NCI-H2081 treated with DMSO at 0.1 percent for 48 hours (cell line): Measurements from ENCODE around the gene FRMD5.

Experiments used
- DNase-seq: peaks from one replicate; lab custom pipeline; 2025; lab: John Stamatoyannopoulos, UW

FRMD5 gene

GRCh38 chr15:44160796-44161195 is 34.3 kb downstream of the FRMD5 start:
- DNase-seq = no peak

DNA sequence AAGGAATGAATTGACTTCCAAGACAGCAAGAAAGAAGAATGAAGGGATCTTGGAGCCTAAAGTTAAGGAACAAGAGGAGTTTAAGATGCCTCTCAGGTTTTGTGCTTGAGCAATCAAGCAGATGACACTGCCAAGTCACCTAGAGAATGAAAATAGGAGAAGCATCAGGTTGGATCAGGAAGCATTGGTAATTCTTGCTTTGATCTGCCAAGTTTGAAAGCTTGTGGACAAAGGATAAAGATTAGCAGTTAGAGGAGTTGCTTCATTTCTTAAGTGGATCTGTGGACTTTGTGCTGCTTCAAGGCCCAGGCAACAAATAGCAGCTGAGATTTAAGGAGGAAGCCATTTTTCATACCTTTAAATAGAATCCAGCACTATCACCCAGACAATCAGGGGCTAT is 35.6 kb downstream of the FRMD5 start:
- DNase-seq = no peak

DNA sequence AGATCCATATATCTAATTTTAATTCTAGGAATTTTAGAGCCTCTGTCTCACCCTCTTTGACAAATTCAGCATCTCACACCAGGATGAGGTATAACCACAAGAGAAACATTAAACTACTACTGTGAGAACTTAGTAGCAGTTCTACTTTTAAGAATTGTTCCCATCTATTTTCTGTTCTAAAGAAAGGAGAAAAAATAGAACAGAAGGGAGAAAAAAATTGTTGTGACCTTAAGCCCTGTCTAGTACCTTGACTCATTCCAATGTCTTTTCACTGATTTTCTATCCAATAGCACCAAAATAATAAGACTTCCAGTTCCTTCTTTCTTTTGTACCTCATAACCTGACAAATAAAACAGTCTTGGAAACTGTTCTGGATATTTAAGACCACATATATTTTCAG is 37.0 kb downstream of the FRMD5 start:
- no peak for DNase-seq

DNA sequence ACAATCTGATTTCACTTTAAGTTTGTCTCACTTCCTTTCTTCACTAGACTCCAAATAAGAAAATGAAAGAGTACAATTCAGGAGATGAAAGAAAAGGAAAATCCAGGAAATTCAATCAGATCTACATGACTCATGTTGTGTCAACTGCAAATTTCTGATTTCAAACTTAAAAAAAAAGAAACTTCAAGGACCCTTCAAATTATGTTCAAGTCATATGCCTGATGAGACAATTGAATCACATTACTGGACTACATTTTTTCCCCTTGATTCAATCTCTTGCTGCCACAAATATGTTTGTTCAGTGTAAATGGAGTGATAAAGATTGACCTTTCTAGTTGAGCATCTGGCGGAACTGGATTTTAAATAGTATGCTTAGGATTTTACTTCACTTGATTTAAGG is 37.4 kb downstream of the FRMD5 start:
- no peak for DNase-seq

DNA sequence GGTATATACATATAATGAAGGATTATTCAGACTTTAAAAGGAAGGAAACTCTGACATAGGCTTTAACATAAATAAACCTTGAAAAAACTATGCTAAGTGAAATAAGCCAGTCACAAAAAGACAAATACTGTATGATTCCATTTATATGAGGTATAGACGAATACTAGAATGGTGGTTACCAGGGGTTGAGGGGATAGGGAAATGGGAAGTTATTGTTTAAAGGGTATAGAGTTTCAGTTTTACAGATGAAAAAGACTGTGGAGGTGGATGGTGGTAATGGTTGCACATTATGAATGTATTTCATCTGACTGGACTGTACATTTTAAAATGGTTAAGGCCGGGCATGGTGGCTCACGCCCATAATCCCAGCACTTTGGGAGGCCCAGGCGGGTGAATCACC is 41.7 kb downstream of the FRMD5 start:
- DNase-seq = no peak

- DNase-seq = no peak
Measured at GRCh38 chr15:44149224-44149623, 45.8 kb downstream of the FRMD5 start.

DNA sequence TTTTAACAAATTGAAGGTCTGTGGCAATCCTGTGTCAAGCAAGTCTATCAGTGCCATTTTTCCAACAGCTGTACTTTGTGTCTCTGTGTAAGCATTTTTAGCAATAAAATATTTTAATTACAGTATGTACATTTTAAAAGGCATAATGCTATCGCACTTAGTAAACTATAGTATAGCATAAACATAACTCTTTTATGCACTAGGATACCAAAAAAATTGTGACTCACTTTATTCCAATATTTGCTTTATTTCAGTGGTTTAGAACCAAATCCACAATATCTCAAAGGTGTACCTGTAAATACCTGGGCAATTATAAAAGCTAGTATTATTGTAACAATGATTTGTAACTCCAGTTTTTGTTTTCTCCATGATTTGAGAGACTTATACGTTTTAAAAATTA is 46.5 kb downstream of the FRMD5 start:
- DNase-seq = no peak

DNA sequence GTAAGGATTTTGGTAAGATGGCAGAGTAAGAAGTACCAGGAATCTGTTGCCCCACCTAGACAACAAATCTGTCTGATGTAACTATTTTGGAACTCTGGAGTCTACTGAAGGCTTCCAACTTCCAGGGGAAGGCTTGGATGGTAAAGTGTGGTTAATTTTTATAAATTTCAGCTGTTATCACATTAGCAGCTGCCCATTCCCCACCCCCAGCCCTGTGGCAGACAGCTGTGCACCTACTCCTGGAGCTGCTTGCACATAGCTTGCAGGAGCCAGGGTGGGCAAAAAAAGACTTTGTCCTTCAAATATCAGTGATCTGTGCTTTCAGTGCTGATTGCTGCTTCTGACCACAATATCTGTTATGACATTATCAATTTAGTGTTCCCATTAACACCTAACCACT is 47.4 kb downstream of the FRMD5 start:
- DNase-seq = no peak

- no peak for DNase-seq
Measured at GRCh38 chr15:44145495-44145894, 49.6 kb downstream of the FRMD5 start.

DNA sequence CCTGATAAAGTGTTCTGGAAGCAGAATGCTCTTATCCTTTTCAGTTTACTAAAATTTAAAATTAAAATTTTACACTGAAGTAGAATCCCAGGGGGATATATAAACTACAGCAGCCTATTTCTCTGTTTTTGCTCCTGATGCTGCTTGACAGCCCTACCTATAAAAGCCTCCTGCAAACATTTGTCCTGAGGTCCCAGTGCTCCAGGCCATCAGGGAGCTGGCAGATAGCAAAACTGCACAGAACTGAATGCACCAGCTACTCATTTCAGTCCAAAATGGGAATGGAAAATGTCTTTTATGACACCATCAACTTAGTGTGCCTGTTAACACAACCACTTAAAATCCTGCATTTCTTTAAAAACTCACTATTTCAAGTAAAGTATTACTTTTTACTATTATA is 50.1 kb downstream of the FRMD5 start:
- DNase-seq = no peak

DNA sequence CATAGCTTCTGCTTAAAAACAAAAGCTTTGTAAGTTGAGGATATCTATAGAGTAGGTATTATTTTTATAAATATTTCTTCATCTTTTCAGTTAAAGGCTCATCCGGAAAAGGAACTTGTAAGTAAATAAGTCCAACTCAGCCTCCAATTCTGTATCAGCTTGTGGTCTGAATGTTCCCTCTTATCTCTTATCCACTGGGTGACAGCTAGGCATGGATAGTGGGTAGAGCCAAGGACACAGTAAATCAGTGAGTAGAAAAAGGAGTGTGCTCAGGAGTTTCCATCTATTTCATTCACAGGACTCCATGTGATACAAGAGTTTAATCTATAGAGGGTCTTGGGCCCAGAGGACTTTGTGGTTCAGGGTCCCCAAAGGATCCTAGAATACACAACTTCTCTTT is 50.9 kb downstream of the FRMD5 start:
- no peak for DNase-seq

- DNase-seq = no peak
Measured at GRCh38 chr15:44137750-44138149, 57.3 kb downstream of the FRMD5 start.

GRCh38 chr15:44136991-44137477 is 58.0 kb downstream of the FRMD5 start:
- DNase-seq = no peak

DNA sequence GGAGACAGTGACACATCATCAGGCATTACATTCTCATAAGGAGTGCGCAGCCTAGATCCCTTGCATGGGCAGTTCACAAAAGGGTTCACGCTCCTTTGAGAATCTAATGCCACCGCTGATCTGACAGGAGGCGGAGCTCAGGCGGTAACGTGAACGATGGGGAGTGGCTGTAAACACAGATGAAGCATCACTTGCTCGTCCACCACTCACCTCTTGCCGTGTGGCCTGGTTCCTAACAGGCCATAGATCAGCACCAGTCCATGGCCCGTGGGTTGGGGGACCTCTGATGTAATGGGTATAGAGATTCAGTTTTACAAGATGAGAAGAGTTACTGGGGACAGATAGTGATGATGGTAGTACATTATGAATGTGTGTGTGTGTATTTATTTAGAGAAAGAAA is 63.0 kb downstream of the FRMD5 start:
- DNase-seq = no peak

GRCh38 chr15:44130778-44131177 is 64.3 kb downstream of the FRMD5 start:
- DNase-seq = no peak

GRCh38 chr15:44129911-44130310 is 65.2 kb downstream of the FRMD5 start:
- DNase-seq = no peak

DNA sequence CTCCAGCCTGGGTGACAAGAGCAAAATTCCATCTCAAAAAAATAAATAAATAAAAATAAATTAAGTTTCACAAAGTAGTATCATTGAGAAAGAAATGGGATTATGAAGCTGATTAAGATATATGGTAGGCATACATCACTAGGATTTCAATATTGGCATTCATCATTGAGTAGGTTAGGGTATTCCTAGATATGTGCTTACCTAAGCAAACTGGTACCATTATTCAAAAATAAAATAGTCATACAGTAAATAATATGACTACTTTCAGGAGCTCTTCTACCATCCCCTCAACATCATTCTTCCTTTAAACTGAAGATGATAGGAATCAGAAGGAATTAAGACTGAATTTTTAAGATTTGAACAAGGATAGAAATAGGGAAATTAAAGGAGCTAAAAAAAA is 66.6 kb downstream of the FRMD5 start:
- no peak for DNase-seq

DNA sequence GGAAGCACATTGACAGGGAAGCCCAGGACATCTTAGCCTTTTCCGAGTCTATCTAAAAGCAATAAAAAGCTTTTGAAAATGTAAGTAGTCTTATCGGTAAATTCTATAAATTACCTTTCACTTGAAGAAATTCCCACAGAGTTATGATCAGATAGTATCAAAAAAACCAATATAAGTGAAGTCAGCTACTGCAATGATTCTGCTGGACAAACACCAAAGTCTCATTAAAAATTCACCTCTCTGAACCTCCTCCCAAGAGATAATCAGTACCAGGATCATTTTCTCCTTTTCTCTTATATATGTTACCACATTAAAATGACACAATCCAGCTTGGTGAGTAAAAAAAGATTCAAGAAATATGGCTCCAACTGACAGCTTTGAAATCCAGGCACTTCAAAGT is 69.2 kb downstream of the FRMD5 start:
- DNase-seq = no peak

DNA sequence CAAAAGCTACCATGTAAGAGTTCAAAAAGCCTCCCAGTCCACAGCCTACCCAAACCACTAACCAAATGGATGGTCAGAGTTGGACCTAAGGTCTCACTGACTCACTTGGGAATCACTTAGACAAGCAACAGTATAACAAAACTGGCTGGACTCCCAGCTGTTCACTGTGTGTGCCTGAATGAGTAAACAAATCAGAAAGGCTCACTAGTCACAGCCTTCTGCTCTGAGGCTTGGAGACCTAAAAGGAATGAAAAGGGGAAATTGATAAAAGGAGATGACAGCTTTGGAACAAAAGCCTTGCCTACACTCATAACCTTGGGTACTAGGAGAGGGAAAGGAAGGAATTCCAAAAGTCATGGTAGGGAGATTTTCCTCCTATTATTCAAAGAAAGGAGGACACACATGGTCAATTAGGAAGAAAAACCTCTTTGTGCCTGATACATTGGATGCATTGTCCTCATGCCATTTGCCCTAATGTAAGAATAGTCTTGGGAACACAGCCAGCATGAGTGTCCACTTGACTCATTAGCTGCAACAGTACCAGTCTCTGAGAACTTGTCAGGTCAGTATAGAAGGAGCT is 92.3 kb downstream of the FRMD5 start:
- DNase-seq = no peak

DNA sequence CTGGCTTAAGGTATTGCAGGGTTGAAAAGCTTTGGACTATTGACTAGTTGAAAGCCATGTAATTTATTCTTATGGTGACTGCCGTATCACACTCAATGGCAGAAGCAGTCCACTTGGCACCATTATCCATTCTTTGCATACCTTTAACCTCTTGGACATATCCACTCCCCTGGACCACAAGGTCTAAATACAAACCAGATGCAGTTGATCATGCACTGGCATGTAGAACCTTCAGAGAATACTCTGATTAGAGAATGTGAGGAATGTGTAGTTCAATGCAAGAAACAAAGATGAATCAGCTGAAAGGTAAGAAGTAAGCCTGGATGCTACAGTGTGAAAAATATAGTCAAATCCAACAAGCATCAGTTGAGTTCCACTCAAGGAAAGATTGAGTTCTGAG is 93.1 kb downstream of the FRMD5 start:
- no peak for DNase-seq

DNA sequence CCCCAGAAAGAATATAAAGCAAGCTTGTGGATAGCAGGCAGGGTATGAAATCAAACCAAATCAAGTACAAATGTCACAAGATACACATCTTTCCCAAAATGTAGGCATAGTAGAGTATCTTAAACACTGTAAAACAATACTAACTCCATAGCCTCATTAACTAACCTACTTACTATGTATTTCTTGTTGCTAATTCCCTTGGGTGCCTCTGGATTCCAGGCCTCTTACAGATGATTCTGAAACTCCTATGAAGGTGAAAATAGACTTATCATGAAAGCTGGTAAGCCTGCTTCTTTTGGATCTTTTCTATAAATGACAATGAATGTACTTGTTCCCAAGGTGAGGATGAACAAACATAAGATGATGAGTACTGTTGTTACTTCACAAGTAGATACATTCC is 93.8 kb downstream of the FRMD5 start:
- DNase-seq = no peak

DNA sequence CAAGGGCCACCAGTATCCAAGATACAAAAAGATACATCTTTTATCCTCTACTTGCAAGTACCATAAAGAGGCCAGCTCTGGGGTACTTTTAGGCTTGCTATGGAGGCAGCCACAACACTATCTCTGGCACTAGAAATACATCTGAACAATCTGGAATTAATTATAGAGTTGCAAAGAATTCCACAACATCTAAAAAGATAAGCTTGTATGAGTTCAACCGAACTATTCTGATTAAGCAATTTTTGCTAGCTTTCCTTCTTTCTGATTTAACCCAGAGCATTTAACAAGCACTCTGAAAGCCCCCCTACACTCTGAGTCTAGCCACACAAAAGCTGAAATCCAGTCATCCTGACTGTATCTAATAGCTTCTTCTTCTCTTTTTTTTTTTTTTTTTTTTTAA is 95.4 kb downstream of the FRMD5 start:
- DNase-seq = no peak

- no peak for DNase-seq
Measured at GRCh38 chr15:44097552-44097951, 97.5 kb downstream of the FRMD5 start.

DNA sequence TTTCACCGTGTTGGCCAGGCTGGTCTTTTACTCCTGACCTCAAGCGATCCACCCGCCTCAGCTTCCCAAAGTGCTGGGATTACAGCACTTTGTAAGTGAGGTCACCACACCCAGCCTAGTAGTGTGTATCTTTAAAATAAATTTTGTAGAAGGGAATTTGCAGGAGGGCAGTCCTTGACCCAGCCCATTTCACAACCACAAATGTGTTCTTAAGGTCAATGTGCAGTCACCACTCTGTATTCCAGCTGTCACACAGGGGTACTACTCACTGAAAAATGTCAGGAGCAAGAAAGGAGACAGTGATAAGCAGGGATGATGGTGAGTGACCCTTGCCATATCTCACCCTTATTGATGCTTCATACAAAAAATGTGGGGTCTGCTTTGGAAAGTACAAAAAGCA is 98.5 kb downstream of the FRMD5 start:
- no peak for DNase-seq

DNA sequence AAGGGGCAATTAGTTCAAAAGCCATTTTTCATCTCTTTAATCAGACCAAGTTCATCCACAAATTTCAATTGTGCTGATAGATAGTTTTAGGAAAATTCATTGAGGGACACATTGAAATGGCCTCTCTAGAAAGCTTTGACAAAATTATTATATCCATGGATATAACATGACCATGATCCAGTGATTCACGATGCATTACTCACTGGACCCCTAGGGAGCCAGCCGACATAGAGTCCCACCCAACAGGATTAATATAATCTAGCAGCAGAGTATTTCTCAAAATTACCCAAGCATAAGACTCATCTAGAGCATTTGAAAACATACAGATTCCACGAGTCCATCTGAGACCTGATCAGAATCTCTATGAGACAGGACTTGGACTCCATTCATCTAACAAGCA is 100.3 kb downstream of the FRMD5 start:
- no peak for DNase-seq
